VCaP (cell line): ENCODE results near the gene MAJIN.

Experiments used
- H3K27ac ChIP-seq: fragments of 450-650 bp; 2 replicates; pipeline ENCODE4 v1.5.1; 2017
- CTCF ChIP-seq: fragments of 450-650 bp; conservative IDR thresholded peaks from 2 replicates; pipeline ENCODE4 v1.5.1; 2017; ENCODE audit warnings: mild to moderate bottlenecking, moderate library complexity

MAJIN gene

GRCh38 chr11:64920124-64920523, 51.8 kb downstream of the MAJIN start:
- TF ChIP-seq CTCF, result no peak
- no peak overlapping the region for H3K27ac ChIP-seq

GRCh38 chr11:64919627-64920026, 52.3 kb downstream of the MAJIN start:
- H3K27ac ChIP-seq, result no peak overlapping the region
- no peak for TF ChIP-seq CTCF

- H3K27ac ChIP-seq, result peak overlapping the region; percentile 91
- peak; percentile 48 for TF ChIP-seq CTCF
These were observed 53.9 kb downstream of the MAJIN start for GRCh38 chr11:64918017-64918416.

- H3K27ac ChIP-seq, result peak overlapping the region; percentile 91
- TF ChIP-seq CTCF, result no peak
These were observed 54.3 kb downstream of the MAJIN start for GRCh38 chr11:64917663-64917995.

GRCh38 chr11:64916775-64917662, 54.9 kb downstream of the MAJIN start, which contains the start of gene ATG2A:
TSS of gene ATG2A (minus strand) at chr11:64917209. CDS start at chr11:64917135, 74 bp downstream.
- no peak for TF ChIP-seq CTCF
- peak within 1 kb of the TSS; percentile 91 for H3K27ac ChIP-seq

- H3K27ac ChIP-seq, result peak overlapping the region; percentile 91
- no peak for TF ChIP-seq CTCF
These were observed 55.7 kb downstream of the MAJIN start for GRCh38 chr11:64916040-64916774.

GRCh38 chr11:64915376-64915887, 56.5 kb downstream of the MAJIN start:
- peak overlapping the region; percentile 91; the same call in 1 of the 2 replicates for H3K27ac ChIP-seq
- TF ChIP-seq CTCF, result no peak
